Neural cell (in vitro differentiated cells): ENCODE results near the gene IRF4. TPM values are rescaled to one million over a fixed set of nuclear protein-coding genes. Genes with fewer than 3 reads are reported as not detected.

Source experiments
- H2AFZ ChIP-seq: fragments of 200-600, 300-800 bp; sonication (generic), shearing (Covaris generic); 2 replicates; pipeline ENCODE4 v1.6.0; 2014; ENCODE audit warnings: low read depth, mild to moderate bottlenecking, antibody characterized with exemption, low read length, moderate library complexity
- H3F3A ChIP-seq: fragments of 200-600 bp; shearing (Covaris generic); 2 replicates; pipeline ENCODE4 v1.6.1; 2016; ENCODE audit warnings: mild to moderate bottlenecking, moderate library complexity, mixed read lengths, antibody characterized with exemption, low read length; ENCODE audit not compliant: insufficient read depth, poor library complexity, severe bottlenecking
- H3K27ac ChIP-seq: fragments of 200-600, 300-800 bp; sonication (generic), shearing (Covaris generic); 2 replicates; pipeline ENCODE4 v1.5.1; 2014; ENCODE audit warnings: mild to moderate bottlenecking, low read length, moderate library complexity
- H3K27me3 ChIP-seq: fragments of 300-800, 200-600 bp; sonication (generic), shearing (Covaris generic); 2 replicates; pipeline ENCODE4 v1.6.0; 2014; ENCODE audit warnings: mild to moderate bottlenecking, low read depth, low read length, moderate library complexity; ENCODE audit not compliant: insufficient read depth
- H3K36me3 ChIP-seq: fragments of 300-800, 200-600 bp; sonication (generic), shearing (Covaris generic); 2 replicates; pipeline ENCODE4 v1.5.1; 2014; ENCODE audit warnings: mild to moderate bottlenecking, antibody characterized with exemption, low read length, moderate library complexity; ENCODE audit not compliant: insufficient read depth
- H3K4me2 ChIP-seq: fragments of 300-800, 200-600 bp; sonication (generic), shearing (Covaris generic); 2 replicates; pipeline ENCODE4 v1.6.0; 2014; ENCODE audit warnings: mild to moderate bottlenecking, low read length
- H3K4me3 ChIP-seq: fragments of 300-800, 200-600 bp; sonication (generic), shearing (Covaris generic); 2 replicates; pipeline ENCODE4 v1.5.1; 2014; ENCODE audit warnings: mild to moderate bottlenecking, low read length, moderate library complexity
- H3K79me2 ChIP-seq: fragments of 200-600 bp; shearing (Covaris generic); replicated peaks from 2 replicates; pipeline ENCODE4 v1.6.0; 2014; ENCODE audit warnings: mild to moderate bottlenecking, low read length, moderate library complexity; ENCODE audit not compliant: insufficient read depth
- H3K9ac ChIP-seq: fragments of 300-800, 200-600 bp; sonication (generic), shearing (Covaris generic); 2 replicates; pipeline ENCODE4 v1.6.1; 2016; ENCODE audit warnings: mild to moderate bottlenecking, low read length, mixed read lengths
- H3K9me2 ChIP-seq: fragments of 200-600 bp; shearing (Covaris generic); 2 replicates; pipeline ENCODE4 v1.6.1; 2016; ENCODE audit warnings: mild to moderate bottlenecking, low read length, mixed read lengths; ENCODE audit not compliant: insufficient read depth
- H3K9me3 ChIP-seq: fragments of 200-600, 300-800 bp; sonication (generic), shearing (Covaris generic); 2 replicates; pipeline ENCODE4 v1.6.1; 2016; ENCODE audit warnings: mild to moderate bottlenecking, mixed run types, low read length, moderate library complexity, mixed read lengths
- H4K20me1 ChIP-seq: fragments of 200-600 bp; shearing (Covaris generic); 2 replicates; pipeline ENCODE4 v1.6.1; 2016; ENCODE audit warnings: mild to moderate bottlenecking, mixed run types; ENCODE audit not compliant: insufficient read depth
- CTCF ChIP-seq: fragments of 450-650 bp; IDR thresholded peaks from 2 replicates; pipeline ENCODE4 v1.5.1; 2014; ENCODE audit warnings: antibody characterized with exemption, mild to moderate bottlenecking, moderate library complexity; ENCODE audit not compliant: poor library complexity, severe bottlenecking
- EP300 ChIP-seq: fragments of 450-650 bp; conservative IDR thresholded peaks from 2 replicates; pipeline ENCODE4 v1.6.1; 2014; ENCODE audit warnings: antibody characterized with exemption, mild to moderate bottlenecking, moderate library complexity; ENCODE audit not compliant: poor library complexity, severe bottlenecking
- EZH2 ChIP-seq: fragments of 200-600, 300-800 bp; shearing (Covaris generic), sonication (generic); IDR thresholded peaks from 2 replicates; pipeline ENCODE4 v1.6.1; 2014; ENCODE audit warnings: antibody characterized with exemption, low read length, borderline replicate concordance, mild to moderate bottlenecking; ENCODE audit not compliant: insufficient read depth, poor library complexity, severe bottlenecking
- MXI1 ChIP-seq: fragments of 450-650 bp; conservative IDR thresholded peaks from 2 replicates; pipeline ENCODE4 v1.6.1; 2014; ENCODE audit warnings: antibody characterized with exemption, mild to moderate bottlenecking; ENCODE audit not compliant: poor library complexity, severe bottlenecking
- POLR2AphosphoS5 ChIP-seq: IDR thresholded peaks from 2 replicates; pipeline ENCODE4 v1.6.1; 2012
- RAD21 ChIP-seq: fragments of 450-650 bp; conservative IDR thresholded peaks from 2 replicates; pipeline ENCODE4 v1.6.1; 2014; ENCODE audit warnings: antibody characterized with exemption, mild to moderate bottlenecking, moderate library complexity
- REST ChIP-seq: IDR thresholded peaks from 2 replicates; pipeline ENCODE4 v1.6.1; 2012; ENCODE audit warnings: borderline replicate concordance
- SMC3 ChIP-seq: fragments of 450-650 bp; conservative IDR thresholded peaks from 2 replicates; pipeline ENCODE4 v1.6.1; 2014; ENCODE audit warnings: antibody characterized with exemption, mild to moderate bottlenecking, moderate library complexity; ENCODE audit not compliant: poor library complexity
- TAF1 ChIP-seq: IDR thresholded peaks from 2 replicates; pipeline ENCODE4 v1.6.1; 2012; ENCODE audit warnings: low read depth
- polyA plus RNA-seq: library from polyadenylated mRNA; depleted of rRNA; stranded (reverse); fragments of >200 nt; gene quantifications from 2 replicates; pipeline ENCODE4 v1.2.3, GENCODE V29; 2014

The IRF4 gene
- polyA plus RNA-seq, 1 donor from 2014 or later = 0.05 TPM

- H3K9me2 ChIP-seq = no peaks in the 10 kb centered on the region
- H3K36me3 ChIP-seq = no peaks in the 10 kb centered on the region
- no peaks in the 10 kb centered on the region for H3K27me3 ChIP-seq
- H3F3A ChIP-seq = no peaks in the 10 kb centered on the region
- no peak overlapping the region for H3K4me2 ChIP-seq
- no peak overlapping the region for H3K4me3 ChIP-seq
- H3K9me3 ChIP-seq = no peaks in the 10 kb centered on the region
- no peaks in the 10 kb centered on the region for H3K79me2 ChIP-seq
- H4K20me1 ChIP-seq = no peaks in the 10 kb centered on the region
- H3K27ac ChIP-seq = no peak overlapping the region
- TF ChIP-seq CTCF (no peak), TAF1 (no peak), POLR2AphosphoS5 (no peak), REST (no peak), RAD21 (no peak)
- H3K9ac ChIP-seq = no peak overlapping the region
- H2AFZ ChIP-seq = no peak overlapping the region
Observed at GRCh38 chr6:411402-412145, 20.0 kb downstream of the IRF4 start.

GRCh38 chr6:412146-412886 lies 20.8 kb downstream of the IRF4 start:
- Histone ChIP-seq H3K9me3 (no peaks in the 10 kb centered on the region), H3K4me2 (no peak overlapping the region), H3K27ac (no peak overlapping the region), H4K20me1 (no peaks in the 10 kb centered on the region), H3K4me3 (no peak overlapping the region), H2AFZ (no peak overlapping the region), H3K9ac (no peak overlapping the region), H3K36me3 (no peaks in the 10 kb centered on the region), H3K27me3 (no peaks in the 10 kb centered on the region), H3F3A (no peaks in the 10 kb centered on the region), H3K9me2 (no peaks in the 10 kb centered on the region), H3K79me2 (no peaks in the 10 kb centered on the region)
- TF ChIP-seq TAF1 (no peak), RAD21 (no peak), EZH2 (no peak), POLR2AphosphoS5 (no peak), REST (no peak), SMC3 (no peak), CTCF (no peak), MXI1 (no peak), EP300 (no peak)
